Kidney epithelial cell (primary cell): ENCODE measurements around the gene UBE2D2. TPM values are rescaled to one million over a fixed set of nuclear protein-coding genes. Genes with fewer than 3 reads are reported as not detected.

Experiments
- DNase-seq: peaks from one replicate; pipeline ENCODE4 v3.0.0-alpha.2; 2010; ENCODE audit warnings: low read depth
- H3K27me3 ChIP-seq: 2 replicates; pipeline ENCODE4 v1.6.0; 2011; ENCODE audit warnings: low read length; ENCODE audit not compliant: control insufficient read depth, insufficient read depth
- H3K36me3 ChIP-seq: 2 replicates; pipeline ENCODE4 v1.5.1; 2011; ENCODE audit warnings: low read length; ENCODE audit not compliant: control insufficient read depth, insufficient read depth
- H3K4me3 ChIP-seq: 2 replicates; pipeline ENCODE4 v1.5.1; 2011; ENCODE audit warnings: low read depth, mild to moderate bottlenecking, control low read depth, low read length
- total RNA-seq: library from RNA; depleted of rRNA; stranded (reverse); fragments of >200 nt; gene quantifications from 2 replicates; pipeline ENCODE4 v1.2.3, GENCODE V29; 2015
- TF ChIP-seq, protein P1 (sequence below): IDR thresholded peaks from 2 replicates; pipeline ENCODE4 v1.5.1; 2011; ENCODE audit warnings: mild to moderate bottlenecking, moderate library complexity, low read length, control low read depth, inconsistent platforms; ENCODE audit not compliant: insufficient read depth, poor library complexity, severe bottlenecking

UBE2D2 gene
- total RNA-seq, 1 donor from 2014 or later, result 120 TPM

DNA sequence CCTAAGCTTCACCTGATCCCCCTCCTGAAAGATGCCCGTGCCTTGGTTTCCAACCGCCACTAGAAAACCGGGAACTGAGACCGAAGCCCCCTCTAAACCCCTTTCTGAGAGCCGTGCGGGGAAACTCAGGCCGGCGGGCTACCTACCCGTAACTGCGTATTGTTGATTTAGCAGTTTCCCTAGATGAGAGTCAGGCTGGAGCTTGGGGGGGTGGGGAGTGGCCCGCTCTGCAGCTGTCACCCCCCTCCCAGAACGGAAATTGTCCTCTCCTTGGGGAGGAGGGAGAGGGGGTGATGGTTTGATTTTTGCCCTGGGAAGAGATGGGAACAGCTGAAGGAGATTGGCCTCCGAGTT lies 89.5 kb downstream of the UBE2D2 start:
- DNase-seq, result no peak
- TF ChIP-seq, protein P1, sequence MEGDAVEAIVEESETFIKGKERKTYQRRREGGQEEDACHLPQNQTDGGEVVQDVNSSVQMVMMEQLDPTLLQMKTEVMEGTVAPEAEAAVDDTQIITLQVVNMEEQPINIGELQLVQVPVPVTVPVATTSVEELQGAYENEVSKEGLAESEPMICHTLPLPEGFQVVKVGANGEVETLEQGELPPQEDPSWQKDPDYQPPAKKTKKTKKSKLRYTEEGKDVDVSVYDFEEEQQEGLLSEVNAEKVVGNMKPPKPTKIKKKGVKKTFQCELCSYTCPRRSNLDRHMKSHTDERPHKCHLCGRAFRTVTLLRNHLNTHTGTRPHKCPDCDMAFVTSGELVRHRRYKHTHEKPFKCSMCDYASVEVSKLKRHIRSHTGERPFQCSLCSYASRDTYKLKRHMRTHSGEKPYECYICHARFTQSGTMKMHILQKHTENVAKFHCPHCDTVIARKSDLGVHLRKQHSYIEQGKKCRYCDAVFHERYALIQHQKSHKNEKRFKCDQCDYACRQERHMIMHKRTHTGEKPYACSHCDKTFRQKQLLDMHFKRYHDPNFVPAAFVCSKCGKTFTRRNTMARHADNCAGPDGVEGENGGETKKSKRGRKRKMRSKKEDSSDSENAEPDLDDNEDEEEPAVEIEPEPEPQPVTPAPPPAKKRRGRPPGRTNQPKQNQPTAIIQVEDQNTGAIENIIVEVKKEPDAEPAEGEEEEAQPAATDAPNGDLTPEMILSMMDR, result no peak
- H3K36me3 ChIP-seq, result no peaks in the 10 kb centered on the region
- no peaks in the 10 kb centered on the region for H3K27me3 ChIP-seq
- H3K4me3 ChIP-seq, result peak overlapping the region; percentile 87

DNA sequence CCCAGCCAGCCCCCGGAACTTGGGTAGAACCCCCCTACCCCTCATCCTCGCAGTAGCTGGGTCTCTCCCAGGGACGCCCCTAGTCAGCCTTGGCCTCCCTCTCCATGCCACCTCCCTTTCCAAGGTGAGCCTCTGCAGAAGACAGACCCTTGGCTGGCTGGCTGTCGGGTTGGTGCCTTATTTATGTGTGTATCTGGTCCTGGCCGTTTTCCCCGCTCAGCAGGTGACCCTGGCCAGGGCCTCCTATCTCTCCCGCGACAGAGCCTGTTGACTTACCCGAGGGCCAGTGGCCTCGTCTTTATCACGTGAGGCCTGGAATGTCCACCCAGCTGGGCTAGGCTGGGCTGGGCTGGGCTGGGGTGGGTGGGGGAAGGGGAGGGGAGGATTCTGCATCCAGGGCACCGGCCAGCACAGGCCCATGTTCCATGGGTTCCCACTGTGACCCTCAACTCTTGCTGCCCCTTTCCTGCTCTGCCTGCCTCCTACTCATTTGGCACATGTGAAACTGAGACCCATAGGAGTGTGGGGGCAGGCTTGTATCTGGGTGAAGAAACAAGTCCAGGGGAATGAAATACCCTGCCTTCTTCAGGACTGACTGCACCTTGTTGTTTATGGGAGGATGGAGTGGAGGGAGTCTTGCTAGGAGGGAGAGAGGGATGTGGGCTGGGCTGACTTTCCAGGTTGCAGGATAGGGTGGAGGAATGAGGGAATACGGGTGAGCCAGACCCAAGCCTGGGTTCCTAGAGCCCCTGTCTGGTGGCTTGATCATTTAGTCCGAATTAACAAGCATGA lies 90.1 kb downstream of the UBE2D2 start:
- Histone ChIP-seq H3K27me3 (no peaks in the 10 kb centered on the region), H3K4me3 (peak overlapping the region; percentile 87), H3K36me3 (no peaks in the 10 kb centered on the region)
- TF ChIP-seq, protein P1, result no peak
- no peak for DNase-seq

DNA sequence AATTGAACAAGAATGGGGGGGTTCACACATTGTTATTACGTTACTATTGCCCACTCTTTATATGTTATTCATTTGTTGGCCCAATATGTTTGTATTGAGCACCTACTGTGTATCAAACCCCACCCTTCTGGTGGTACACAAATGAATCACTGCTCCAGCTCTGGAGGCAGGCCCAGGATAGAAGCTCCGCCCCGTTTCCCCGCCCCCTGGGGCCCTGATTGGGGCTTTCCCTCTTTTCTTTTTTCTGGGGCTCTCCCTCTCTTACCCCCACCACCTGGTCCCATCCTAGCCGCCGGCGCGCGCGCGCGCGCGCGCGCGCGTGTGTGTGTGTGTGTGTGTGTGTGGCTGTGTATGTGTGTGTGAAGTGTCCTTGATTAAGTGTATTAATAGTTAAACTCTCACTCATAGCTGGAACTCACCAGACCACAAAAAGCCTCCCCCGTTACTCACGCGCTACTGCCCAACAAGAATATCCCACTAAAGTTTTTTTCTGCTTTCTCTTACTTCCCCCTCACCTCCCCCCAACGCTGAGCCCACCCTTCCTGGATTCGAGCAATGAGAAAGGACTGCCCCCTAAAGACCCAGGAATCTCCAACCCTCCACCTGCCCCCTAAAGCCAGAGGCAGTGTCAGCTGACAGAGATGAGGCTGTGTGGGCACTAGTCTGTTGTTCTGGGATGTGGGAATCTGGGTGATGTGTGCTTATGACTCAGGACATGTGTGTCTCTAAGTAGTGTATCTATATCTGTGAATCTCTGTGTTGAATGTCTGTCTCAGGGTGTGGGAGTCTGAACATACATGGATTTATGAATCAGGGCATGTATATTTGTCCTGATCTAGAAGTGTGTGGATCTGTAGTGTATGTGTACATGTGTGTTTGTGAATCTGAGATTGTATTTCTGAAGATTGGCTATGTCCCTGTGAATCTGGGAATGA lies 91.0 kb downstream of the UBE2D2 start:
- DNase-seq, result peak; percentile 91
- H3K27me3 ChIP-seq, result no peaks in the 10 kb centered on the region
- TF ChIP-seq, protein P1, result no peak
- H3K36me3 ChIP-seq, result peaks cover 1% of the 10 kb centered on the region
- H3K4me3 ChIP-seq, result peak overlapping the region; percentile 87

DNA sequence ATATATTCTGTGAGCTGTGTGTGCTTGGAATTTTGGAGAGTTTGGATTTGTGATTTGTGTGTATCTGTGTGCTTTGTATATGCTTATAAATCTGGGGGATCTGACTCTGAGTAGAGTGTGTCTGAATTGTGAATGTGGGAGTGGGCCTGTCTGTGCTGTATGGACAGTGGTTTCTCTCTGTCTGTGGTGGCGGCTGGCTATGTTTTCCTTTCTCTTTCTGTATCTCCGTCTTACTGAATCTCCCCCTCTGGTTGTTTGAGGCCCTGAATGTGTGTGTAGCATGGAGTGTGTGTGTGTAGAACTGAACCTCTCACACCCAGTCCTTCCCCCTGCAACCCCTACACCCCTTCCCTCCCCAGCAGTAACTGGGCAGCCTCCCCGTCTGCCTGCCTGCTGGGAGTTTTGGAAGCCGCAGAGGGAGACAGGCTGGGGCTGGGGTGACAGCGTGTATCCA lies 91.7 kb downstream of the UBE2D2 start:
- TF ChIP-seq, protein P1, result no peak
- no peak for DNase-seq
- Histone ChIP-seq H3K4me3 (peak overlapping the region; percentile 12), H3K27me3 (no peaks in the 10 kb centered on the region), H3K36me3 (peaks cover 2% of the 10 kb centered on the region)

DNA sequence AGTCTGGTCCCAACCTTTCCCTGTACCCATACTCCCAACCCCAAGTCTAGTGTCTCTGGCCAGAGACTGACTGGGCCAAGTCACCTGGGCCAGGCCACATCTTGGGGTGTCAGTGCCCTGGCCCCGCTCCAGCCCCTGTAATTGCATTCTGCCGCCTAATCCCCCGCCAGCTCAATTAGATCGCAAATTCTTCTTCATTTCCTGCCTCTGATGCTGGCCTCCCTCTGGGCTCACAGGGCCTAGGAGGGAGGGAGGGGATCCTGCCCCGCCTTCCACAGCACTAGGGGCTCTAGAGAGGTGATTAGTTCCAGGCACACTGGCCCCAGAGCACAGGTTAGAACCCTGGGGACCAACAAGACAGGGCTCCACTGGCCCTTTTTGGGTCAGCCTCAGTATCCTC lies 92.5 kb downstream of the UBE2D2 start:
- TF ChIP-seq, protein P1, result no peak
- no peak overlapping the region for H3K4me3 ChIP-seq
- no peaks in the 10 kb centered on the region for H3K27me3 ChIP-seq
- H3K36me3 ChIP-seq, result peaks cover 2% of the 10 kb centered on the region
- no peak for DNase-seq
